SK-N-SH (cell line): Measurements from ENCODE around the gene COX6A1. TPM values are rescaled to one million over a fixed set of nuclear protein-coding genes. Genes with fewer than 3 reads are reported as not detected.

Experiments used
- CTCF ChIA-PET: fragments of 300-600, 350-600 bp; formaldehyde crosslinking; extraction: SDS; loops from one replicate; lab custom pipeline; 2021; lab: Yijun Ruan, JAX
- POLR2A ChIA-PET: fragments of 350-600 bp; sonication (Branson Sonifier 250); formaldehyde crosslinking; extraction: SDS; loops from one replicate; lab custom pipeline; 2020; ENCODE audit warnings: antibody characterized with exemption, inconsistent platforms; lab: Yijun Ruan, JAX
- DNase-seq: peaks from one replicate; pipeline ENCODE4 v3.0.0; 2012
- H2AFZ ChIP-seq: fragments of 200-600 bp; sonication (generic); 2 replicates; pipeline ENCODE4 v1.8.1; 2016; ENCODE audit warnings: antibody characterized with exemption, mild to moderate bottlenecking, low read depth
- H3F3A ChIP-seq: fragments of 200-600 bp; sonication (generic); replicated peaks from 2 replicates; pipeline ENCODE3; 2016; ENCODE audit warnings: antibody characterized with exemption, mild to moderate bottlenecking; ENCODE audit not compliant: insufficient read depth
- H3K27ac ChIP-seq, 2 experiments: fragments of 200-500 bp in 1 of 2; fragments of 200-600 bp in 1 of 2; sonication (Bioruptor generic) in 1 of 2; sonication (generic), shearing (Covaris generic) in 1 of 2; 2 replicates each; pipeline versions ENCODE4 v1.5.1 to v1.6.1; 2014 to 2016; ENCODE audit warnings: low read depth in 2 of 2, inconsistent platforms in 1 of 2, low read length in 1 of 2, mild to moderate bottlenecking in 1 of 2, mixed read lengths in 1 of 2
- H3K27me3 ChIP-seq: fragments of 200-600 bp; sonication (generic), shearing (Covaris generic); 2 replicates; pipeline ENCODE4 v1.6.1; 2016; ENCODE audit warnings: mixed run types; ENCODE audit not compliant: insufficient read depth
- H3K36me3 ChIP-seq, 2 experiments: fragments of 200-500 bp in 1 of 2; fragments of 200-600 bp in 1 of 2; sonication (Bioruptor generic) in 1 of 2; sonication (generic) in 1 of 2; replicated peaks in 1 of 2; 2 replicates each; pipeline versions ENCODE3 to v1.5.1; 2014 to 2016; ENCODE audit warnings: low read length in 1 of 2, mild to moderate bottlenecking in 1 of 2; ENCODE audit not compliant: insufficient read depth in 2 of 2, control insufficient read depth in 1 of 2
- H3K4me1 ChIP-seq, 2 experiments: fragments of 200-500 bp in 1 of 2; fragments of 200-600 bp in 1 of 2; sonication (Bioruptor generic) in 1 of 2; sonication (generic), shearing (Covaris generic) in 1 of 2; 2 replicates each; pipeline versions ENCODE4 v1.5.1 to v1.6.1; 2014 to 2016; ENCODE audit warnings: low read depth in 1 of 2, low read length in 1 of 2, mixed run types in 1 of 2; ENCODE audit not compliant: insufficient read depth in 2 of 2, control insufficient read depth in 1 of 2
- H3K4me2 ChIP-seq: fragments of 200-600 bp; sonication (generic), shearing (Covaris generic); 2 replicates; pipeline ENCODE4 v1.6.1; 2017; ENCODE audit warnings: mixed run types
- H3K4me3 ChIP-seq, 2 experiments: fragments of 200-500 bp in 1 of 2; fragments of 200-600 bp in 1 of 2; sonication (Bioruptor generic) in 1 of 2; sonication (generic), shearing (Covaris generic) in 1 of 2; 2 replicates each; pipeline versions ENCODE4 v1.5.1 to v1.8.1; 2014 to 2016; ENCODE audit warnings: low read depth in 2 of 2, inconsistent platforms in 1 of 2, low read length in 1 of 2, mild to moderate bottlenecking in 1 of 2, mixed read lengths in 1 of 2, moderate library complexity in 1 of 2
- H3K79me2 ChIP-seq: fragments of 200-600 bp; sonication (generic); 2 replicates; pipeline ENCODE4 v1.8.1; 2017; ENCODE audit warnings: mild to moderate bottlenecking; ENCODE audit not compliant: insufficient read depth
- H3K9ac ChIP-seq: fragments of 200-600 bp; sonication (generic); 2 replicates; pipeline ENCODE4 v1.6.1; 2017; ENCODE audit warnings: mixed run types
- H3K9me2 ChIP-seq: fragments of 200-600 bp; sonication (generic); 2 replicates; pipeline ENCODE4 v1.6.1; 2017; ENCODE audit warnings: mixed run types
- H3K9me3 ChIP-seq: fragments of 200-600 bp; sonication (generic); 2 replicates; pipeline ENCODE4 v1.6.1; 2017; ENCODE audit warnings: mixed run types, mild to moderate bottlenecking, moderate library complexity
- H4K20me1 ChIP-seq: fragments of 200-600 bp; sonication (generic); 2 replicates; pipeline ENCODE4 v1.6.1; 2017; ENCODE audit warnings: mild to moderate bottlenecking, mixed run types; ENCODE audit not compliant: insufficient read depth
- CHD2 ChIP-seq: fragments of 150-350 bp; IDR thresholded peaks from 2 replicates; pipeline ENCODE4 v1.6.1; 2018; ENCODE audit warnings: low read length; ENCODE audit not compliant: partially characterized antibody
- ELF1 ChIP-seq: IDR thresholded peaks from 2 replicates; pipeline ENCODE4 v1.4.0; 2012
- EZH2phosphoT487 ChIP-seq: fragments of 200-600 bp; sonication (generic); IDR thresholded peaks from 2 replicates; pipeline ENCODE4 v1.6.1; 2017; ENCODE audit warnings: low read depth, mixed run types, mild to moderate bottlenecking, antibody characterized with exemption, moderate library complexity, borderline replicate concordance
- FOSL2 ChIP-seq: IDR thresholded peaks from 2 replicates; pipeline ENCODE4 v1.4.0; 2012; ENCODE audit warnings: low read depth, mild to moderate bottlenecking, moderate library complexity, borderline replicate concordance
- FOXJ3 ChIP-seq: sonication (generic); formaldehyde crosslinking; IDR thresholded peaks from 2 replicates; pipeline ENCODE4 v1.5.1; 2020; ENCODE audit warnings: mild to moderate bottlenecking, missing genetic modification reagents
- GABPA ChIP-seq: IDR thresholded peaks from 2 replicates; pipeline ENCODE4 v1.4.0; 2012; ENCODE audit warnings: low read depth, mild to moderate bottlenecking
- GATA2 ChIP-seq: sonication (generic); formaldehyde crosslinking; IDR thresholded peaks from 2 replicates; pipeline ENCODE4 v1.5.0; 2020; ENCODE audit warnings: mild to moderate bottlenecking, missing genetic modification reagents
- IRF3 ChIP-seq: fragments of 150-350 bp; IDR thresholded peaks from 2 replicates; pipeline ENCODE4 v1.6.1; 2016; ENCODE audit warnings: mild to moderate bottlenecking, low read depth, low read length
- MXI1 ChIP-seq: IDR thresholded peaks from 2 replicates; pipeline ENCODE4 v1.6.1; 2012; ENCODE audit warnings: mild to moderate bottlenecking, low read depth, low read length, improper control_type of control experiment
- NFIC ChIP-seq: IDR thresholded peaks from 2 replicates; pipeline ENCODE4 v1.4.0; 2012; ENCODE audit warnings: borderline replicate concordance
- NRF1 ChIP-seq: IDR thresholded peaks from 2 replicates; pipeline ENCODE4 v1.6.1; 2012; ENCODE audit warnings: low read depth, mild to moderate bottlenecking, low read length
- PBX3 ChIP-seq: IDR thresholded peaks from 2 replicates; pipeline ENCODE4; 2012
- POLR2AphosphoS5 ChIP-seq: IDR thresholded peaks from 2 replicates; pipeline ENCODE4 v1.6.1; 2012; ENCODE audit warnings: low read depth, low read length
- RCOR1 ChIP-seq: fragments of 150-350 bp; IDR thresholded peaks from 2 replicates; pipeline ENCODE4 v1.6.1; 2017; ENCODE audit warnings: antibody characterized with exemption, low read length
- RFX5 ChIP-seq: IDR thresholded peaks from 2 replicates; pipeline ENCODE4 v1.6.1; 2012; ENCODE audit warnings: mild to moderate bottlenecking, improper control_type of control experiment, low read length
- RXRA ChIP-seq: IDR thresholded peaks from 2 replicates; pipeline ENCODE4 v1.4.0; 2012; ENCODE audit warnings: low read depth, mild to moderate bottlenecking, borderline replicate concordance
- SIN3A ChIP-seq: IDR thresholded peaks from 2 replicates; pipeline ENCODE4 v1.6.1; 2012; ENCODE audit warnings: low read depth, mild to moderate bottlenecking, low read length, moderate library complexity, borderline replicate concordance
- TCF12 ChIP-seq: IDR thresholded peaks from 2 replicates; pipeline ENCODE4 v1.4.0; 2012
- YY1 ChIP-seq: IDR thresholded peaks from 2 replicates; pipeline ENCODE4 v1.4.0; 2012; ENCODE audit warnings: low read depth, mild to moderate bottlenecking
- WGBS: methylation state at CpG from one replicate; pipeline ENCODE4 v1.1.6; 2017; ENCODE audit warnings: low lambda C conversion rate; 5-methylcytosine and 5-hydroxymethylcytosine counted together
- polyA plus RNA-seq, 3 experiments: library from polyadenylated mRNA; depleted of rRNA; stranded (reverse); fragments of >200 nt; gene quantifications; 2 replicates each; pipeline ENCODE4 v1.2.3, GENCODE V29; 2012
- TF ChIP-seq, protein P1 (sequence below): IDR thresholded peaks from 2 replicates; pipeline ENCODE4 v1.4.0; 2012; ENCODE audit warnings: low read depth, borderline replicate concordance
- TF ChIP-seq, protein P2 (sequence below): IDR thresholded peaks from 2 replicates; pipeline ENCODE4 v1.4.0; 2012; ENCODE audit warnings: low read depth
- TF ChIP-seq, protein P3 (sequence below): fragments of 150-350 bp; IDR thresholded peaks from 2 replicates; pipeline ENCODE4 v1.6.1; 2017; ENCODE audit warnings: antibody characterized with exemption, low read length, low read depth, borderline replicate concordance
- TF ChIP-seq, protein P4 (sequence below): IDR thresholded peaks from 2 replicates; pipeline ENCODE4 v1.4.0; 2012; ENCODE audit warnings: low read depth, borderline replicate concordance

COX6A1 gene
- polyA plus RNA-seq, 1 of the 3 experiments (the other 2 are of a cell fraction) = 1,199 TPM

- H4K20me1 ChIP-seq = peaks cover 49% of the 10 kb centered on the region
- H3K36me3 ChIP-seq = peaks cover 64 to 69% of the 10 kb centered on the region in 2 experiments
- no peak overlapping the region for H3K4me2 ChIP-seq
- H3K27ac ChIP-seq = no peak overlapping the region
- H3K4me1 ChIP-seq = peaks cover 0 to 5% of the 10 kb centered on the region in 2 experiments; a peak in 1 of 4 replicates
- H3K4me3 ChIP-seq = no peak overlapping the region
- no peak for TF ChIP-seq FOXJ3
- TF ChIP-seq TCF12 = no peak
- TF ChIP-seq ELF1 = no peak
- no peak for TF ChIP-seq RXRA
- TF ChIP-seq FOSL2 = no peak
- no peak for TF ChIP-seq GABPA
- TF ChIP-seq CHD2 = no peak
- TF ChIP-seq, protein P1, sequence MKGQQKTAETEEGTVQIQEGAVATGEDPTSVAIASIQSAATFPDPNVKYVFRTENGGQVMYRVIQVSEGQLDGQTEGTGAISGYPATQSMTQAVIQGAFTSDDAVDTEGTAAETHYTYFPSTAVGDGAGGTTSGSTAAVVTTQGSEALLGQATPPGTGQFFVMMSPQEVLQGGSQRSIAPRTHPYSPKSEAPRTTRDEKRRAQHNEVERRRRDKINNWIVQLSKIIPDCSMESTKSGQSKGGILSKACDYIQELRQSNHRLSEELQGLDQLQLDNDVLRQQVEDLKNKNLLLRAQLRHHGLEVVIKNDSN = no peak
- no peak for TF ChIP-seq IRF3
- TF ChIP-seq, protein P2, sequence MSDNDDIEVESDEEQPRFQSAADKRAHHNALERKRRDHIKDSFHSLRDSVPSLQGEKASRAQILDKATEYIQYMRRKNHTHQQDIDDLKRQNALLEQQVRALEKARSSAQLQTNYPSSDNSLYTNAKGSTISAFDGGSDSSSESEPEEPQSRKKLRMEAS = no peak
- TF ChIP-seq RFX5 = no peak
- TF ChIP-seq, protein P3, sequence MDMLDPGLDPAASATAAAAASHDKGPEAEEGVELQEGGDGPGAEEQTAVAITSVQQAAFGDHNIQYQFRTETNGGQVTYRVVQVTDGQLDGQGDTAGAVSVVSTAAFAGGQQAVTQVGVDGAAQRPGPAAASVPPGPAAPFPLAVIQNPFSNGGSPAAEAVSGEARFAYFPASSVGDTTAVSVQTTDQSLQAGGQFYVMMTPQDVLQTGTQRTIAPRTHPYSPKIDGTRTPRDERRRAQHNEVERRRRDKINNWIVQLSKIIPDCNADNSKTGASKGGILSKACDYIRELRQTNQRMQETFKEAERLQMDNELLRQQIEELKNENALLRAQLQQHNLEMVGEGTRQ = no peak
- no peak for TF ChIP-seq SIN3A
- no peak for TF ChIP-seq RCOR1
- no peak for TF ChIP-seq POLR2AphosphoS5
- no peak for TF ChIP-seq YY1
- ChIA-PET POLR2A (interaction anchor here (1.2 kb wide), 1 partner anchor 27 kb away, joined by 3 read pairs; no protein-coding TSS in a partner anchor), CTCF (interaction anchor here (1.2 to 1.4 kb wide), 3 partner anchors 11 to 97 kb away, joined by 3 to 7 read pairs (median 4); no protein-coding TSS in a partner anchor)
- DNase-seq = no peak
- no peaks in the 10 kb centered on the region for H3K9me2 ChIP-seq
- no peak overlapping the region for H3K9ac ChIP-seq
- H2AFZ ChIP-seq = no peak overlapping the region
- 91% methylated on average over 5 of the region's 5 CpGs for WGBS
- H3K9me3 ChIP-seq = no peaks in the 10 kb centered on the region
- H3K79me2 ChIP-seq = peaks cover 64% of the 10 kb centered on the region
- H3K27me3 ChIP-seq = no peaks in the 10 kb centered on the region
- peaks cover 37% of the 10 kb centered on the region for H3F3A ChIP-seq
Measured at GRCh38 chr12:120463712-120464111, 25.8 kb downstream of the COX6A1 start.

DNA sequence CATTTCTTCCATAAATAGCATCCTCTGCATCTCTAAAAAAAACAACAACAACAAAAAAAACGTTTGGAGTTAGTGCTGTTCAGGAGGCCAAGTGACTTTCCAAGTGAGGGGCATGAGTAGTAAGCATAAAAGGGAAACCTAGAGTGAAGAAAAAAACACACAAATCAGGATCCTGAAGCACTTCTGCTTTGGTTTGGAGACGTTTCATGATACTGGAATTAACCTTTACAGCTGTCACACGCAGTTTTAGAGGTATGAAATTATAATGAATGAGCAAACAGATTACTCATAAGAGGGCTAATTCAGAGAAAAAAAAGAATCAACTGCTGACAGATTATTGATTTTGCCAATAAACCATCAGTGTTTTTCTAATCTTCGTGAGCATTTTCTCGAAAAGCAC lies 27.8 kb downstream of the COX6A1 start:
- Histone ChIP-seq H3K9ac (no peak overlapping the region), H3K4me2 (no peak overlapping the region), H3K79me2 (peaks cover 77% of the 10 kb centered on the region), H3K36me3 (peaks cover 50 to 52% of the 10 kb centered on the region in 2 experiments), H3K9me2 (no peaks in the 10 kb centered on the region), H4K20me1 (peaks cover 52% of the 10 kb centered on the region), H3K27ac (no peak overlapping the region), H3K4me3 (no peak overlapping the region), H3K4me1 (peaks cover 0 to 8% of the 10 kb centered on the region in 2 experiments; a peak in 1 of 4 replicates), H3K9me3 (no peaks in the 10 kb centered on the region), H3F3A (peaks cover 29% of the 10 kb centered on the region), H3K27me3 (no peaks in the 10 kb centered on the region), H2AFZ (no peak overlapping the region)
- ChIA-PET POLR2A (no interaction called here), CTCF (interaction anchor here (0.7 to 5.3 kb wide), 7 partner anchors 8 to 181 kb away, joined by 3 to 52 read pairs (median 8); partner anchors contain the start of gene COX6A1)
- no peak for DNase-seq
- 56% methylated on average over 5 of the region's 5 CpGs for WGBS
- TF ChIP-seq GABPA (no peak), NRF1 (no peak), GATA2 (CRISPR knock-in tag) (no peak), POLR2AphosphoS5 (no peak), PBX3 (no peak), RXRA (no peak), NFIC (no peak), TCF12 (no peak), MXI1 (no peak), EZH2phosphoT487 (no peak), YY1 (no peak)
- TF ChIP-seq, protein P2 = no peak
- TF ChIP-seq, protein P4, sequence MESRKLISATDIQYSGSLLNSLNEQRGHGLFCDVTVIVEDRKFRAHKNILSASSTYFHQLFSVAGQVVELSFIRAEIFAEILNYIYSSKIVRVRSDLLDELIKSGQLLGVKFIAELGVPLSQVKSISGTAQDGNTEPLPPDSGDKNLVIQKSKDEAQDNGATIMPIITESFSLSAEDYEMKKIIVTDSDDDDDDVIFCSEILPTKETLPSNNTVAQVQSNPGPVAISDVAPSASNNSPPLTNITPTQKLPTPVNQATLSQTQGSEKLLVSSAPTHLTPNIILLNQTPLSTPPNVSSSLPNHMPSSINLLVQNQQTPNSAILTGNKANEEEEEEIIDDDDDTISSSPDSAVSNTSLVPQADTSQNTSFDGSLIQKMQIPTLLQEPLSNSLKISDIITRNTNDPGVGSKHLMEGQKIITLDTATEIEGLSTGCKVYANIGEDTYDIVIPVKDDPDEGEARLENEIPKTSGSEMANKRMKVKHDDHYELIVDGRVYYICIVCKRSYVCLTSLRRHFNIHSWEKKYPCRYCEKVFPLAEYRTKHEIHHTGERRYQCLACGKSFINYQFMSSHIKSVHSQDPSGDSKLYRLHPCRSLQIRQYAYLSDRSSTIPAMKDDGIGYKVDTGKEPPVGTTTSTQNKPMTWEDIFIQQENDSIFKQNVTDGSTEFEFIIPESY = no peak
